GM19455 (cell line): ENCODE measurements around the gene KRT28.

ENCODE experiments used
- ATAC-seq: cut with Tn5 transposase; IDR thresholded peaks from one replicate; pipeline ENCODE4 v1.9.1; 2021; ENCODE audit not compliant: unreplicated experiment

The KRT28 gene, protein sequence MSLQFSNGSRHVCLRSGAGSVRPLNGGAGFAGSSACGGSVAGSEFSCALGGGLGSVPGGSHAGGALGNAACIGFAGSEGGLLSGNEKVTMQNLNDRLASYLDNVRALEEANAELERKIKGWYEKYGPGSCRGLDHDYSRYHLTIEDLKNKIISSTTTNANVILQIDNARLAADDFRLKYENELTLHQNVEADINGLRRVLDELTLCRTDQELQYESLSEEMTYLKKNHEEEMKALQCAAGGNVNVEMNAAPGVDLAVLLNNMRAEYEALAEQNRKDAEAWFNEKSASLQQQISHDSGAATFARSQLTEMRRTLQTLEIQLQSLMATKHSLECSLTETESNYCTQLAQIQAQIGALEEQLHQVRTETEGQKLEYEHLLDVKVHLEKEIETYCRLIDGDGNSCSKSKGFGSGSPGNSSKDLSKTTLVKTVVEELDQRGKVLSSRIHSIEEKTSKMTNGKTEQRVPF

DNA sequence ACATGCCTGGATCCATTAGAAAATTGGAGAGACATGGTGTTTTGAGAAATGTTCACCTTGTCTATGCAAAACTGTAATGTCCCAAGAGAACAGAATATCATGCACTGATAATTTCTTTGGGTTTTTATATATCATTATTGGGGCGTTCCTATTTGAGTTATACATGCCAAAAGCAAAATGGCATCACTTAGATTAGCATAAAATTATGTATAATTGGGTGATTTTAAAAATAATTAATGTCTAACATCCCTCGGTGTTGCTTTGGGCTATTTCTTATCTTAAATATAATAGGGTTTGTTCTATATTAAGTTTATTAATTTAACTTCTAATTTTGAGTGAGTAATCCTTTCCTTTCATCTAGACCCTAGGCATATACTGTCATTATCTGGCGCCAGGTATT is at the start of gene KRT28:
Gene KRT28 (minus strand): TSS at position 101 of the 400 bp plus-strand sequence. CDS start 66 bp downstream, at position 35.
- no peak for ATAC-seq

DNA sequence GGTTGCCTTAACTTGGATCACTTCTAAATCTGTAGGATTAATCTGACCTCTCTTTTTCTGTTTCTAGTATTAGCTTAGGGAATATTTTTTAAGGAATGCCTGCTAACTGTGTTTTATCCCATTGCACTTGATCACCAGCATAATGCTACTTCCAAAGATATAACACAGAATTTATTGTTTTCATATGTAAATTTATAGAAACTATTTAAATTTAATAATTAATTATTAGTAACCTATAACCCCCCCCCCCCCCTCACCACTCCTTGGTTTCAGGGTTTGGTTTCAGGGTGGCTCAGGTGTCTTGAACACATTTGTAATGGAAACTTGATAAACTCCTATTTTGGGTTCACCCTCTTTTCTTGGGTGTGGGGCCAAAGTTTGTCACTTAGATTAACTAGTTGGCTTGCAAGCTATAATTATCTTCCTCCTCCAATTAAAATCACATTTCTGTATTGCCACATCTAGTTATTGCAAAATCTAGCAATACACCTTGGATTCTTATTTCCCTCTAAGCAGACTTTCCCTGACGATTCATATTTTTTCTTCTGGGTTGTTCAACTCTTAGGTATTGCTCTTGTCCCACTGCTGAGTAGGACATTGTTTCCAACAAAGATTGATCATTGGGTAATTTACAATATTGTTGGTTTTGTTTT is 49.0 kb upstream of the KRT28 start:
- no peak for ATAC-seq

DNA sequence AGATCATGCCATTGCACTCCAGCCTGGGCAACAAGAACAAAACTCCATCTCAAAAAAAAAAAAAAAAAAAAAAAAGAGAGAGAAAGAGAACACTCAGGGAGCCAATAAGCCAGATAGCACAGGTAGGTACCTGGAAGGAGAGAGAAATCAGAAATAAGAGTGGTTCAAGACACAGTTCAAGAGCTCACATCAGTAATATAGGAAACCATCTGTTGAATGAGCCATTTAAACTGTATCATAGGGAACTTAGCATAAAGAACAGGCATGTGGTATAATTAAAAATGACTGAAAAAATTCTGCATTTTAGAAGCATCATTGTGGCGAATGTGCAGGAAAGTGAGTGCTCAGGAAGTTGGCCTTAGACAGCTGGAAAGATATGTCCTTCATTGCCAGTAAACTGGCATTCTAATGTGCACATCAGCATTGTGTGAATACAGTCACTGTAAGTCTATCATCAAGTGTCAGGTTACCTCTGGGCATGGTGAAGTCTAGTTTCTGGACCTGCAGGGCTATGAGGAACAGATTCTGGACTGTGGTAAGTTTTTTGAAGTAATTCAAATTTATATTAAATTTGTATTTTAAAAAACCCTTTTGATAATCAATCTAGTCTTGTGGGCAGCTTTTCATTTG is 46.9 kb upstream of the KRT28 start:
- ATAC-seq: no peak

DNA sequence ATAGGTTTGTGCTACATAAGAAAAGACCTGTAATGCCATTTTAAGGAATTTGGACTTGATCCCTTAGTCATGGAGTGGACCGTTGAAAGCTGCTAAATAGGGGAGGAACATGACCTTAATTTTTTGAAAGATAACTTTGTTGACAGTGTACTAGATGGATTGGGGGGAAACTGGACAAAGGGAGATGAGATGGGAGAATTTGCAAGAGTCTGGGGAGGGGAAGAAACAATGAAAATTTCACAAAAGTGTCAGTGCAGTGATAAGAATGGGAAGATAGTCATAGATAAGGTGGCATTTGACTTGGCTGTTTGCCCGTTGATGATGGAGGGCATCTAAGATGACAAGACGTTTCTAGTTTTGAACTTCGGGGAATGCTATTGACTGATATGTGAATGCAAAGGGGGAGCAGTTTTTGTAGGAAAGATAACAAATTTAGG is 44.9 kb upstream of the KRT28 start:
- no peak for ATAC-seq

DNA sequence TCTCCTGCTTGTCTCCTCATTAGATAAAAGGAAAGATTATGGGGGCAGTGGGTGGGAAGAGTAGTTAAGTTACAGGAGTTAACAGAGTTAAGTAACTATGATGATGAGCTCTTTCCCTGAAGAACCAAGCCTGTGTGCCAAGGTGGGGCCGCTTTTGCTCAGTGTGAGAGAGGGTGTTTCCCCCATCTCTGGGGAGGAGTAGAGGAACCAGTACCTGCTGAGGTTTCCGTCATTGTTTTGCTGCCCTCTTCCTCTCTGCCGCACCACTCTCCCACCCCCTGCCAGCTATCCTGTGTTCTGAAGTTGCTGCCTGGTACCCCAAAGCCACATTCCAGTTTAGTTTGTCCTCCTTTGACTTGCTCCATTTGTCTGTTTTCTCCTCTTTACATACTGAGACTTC is 43.5 kb upstream of the KRT28 start:
- no peak for ATAC-seq

DNA sequence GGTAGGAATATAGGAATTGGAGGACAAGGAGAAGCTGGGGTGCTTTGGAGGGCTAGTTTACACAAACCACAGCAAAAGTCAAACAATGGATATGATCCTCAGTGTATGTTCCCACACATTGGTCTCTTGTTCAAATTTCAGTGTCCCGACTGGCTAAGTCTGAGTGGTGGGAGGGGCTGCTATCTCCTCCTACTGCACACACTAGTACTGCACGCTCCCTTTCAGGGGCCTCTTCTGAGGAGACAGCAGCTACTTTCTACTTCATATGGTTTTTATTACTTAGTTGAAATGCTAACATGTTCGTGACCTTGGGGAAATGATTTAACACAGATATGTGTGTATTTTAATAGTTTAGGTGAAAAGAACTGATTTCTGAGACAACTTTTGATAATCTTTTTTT is 41.5 kb upstream of the KRT28 start:
- ATAC-seq: no peak

DNA sequence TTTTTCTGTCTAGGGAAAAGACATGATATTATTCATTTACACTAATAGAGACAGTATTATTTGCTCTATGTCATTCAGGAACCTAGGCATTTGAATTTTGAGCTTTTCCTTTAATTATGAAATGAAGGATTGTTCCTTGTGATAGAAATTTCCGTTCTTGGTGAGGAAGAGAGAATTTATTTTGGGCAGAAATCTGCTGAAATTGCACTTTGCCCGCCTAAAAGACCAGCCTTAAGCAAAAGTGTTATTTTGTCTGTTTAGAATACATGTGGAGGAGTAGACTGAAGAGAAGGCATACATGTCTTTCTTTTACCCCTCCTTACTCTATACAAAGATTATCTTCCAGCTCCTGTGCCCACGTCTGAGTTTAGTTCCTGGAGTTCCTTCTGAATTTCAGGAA is 39.4 kb upstream of the KRT28 start:
- ATAC-seq: no peak

DNA sequence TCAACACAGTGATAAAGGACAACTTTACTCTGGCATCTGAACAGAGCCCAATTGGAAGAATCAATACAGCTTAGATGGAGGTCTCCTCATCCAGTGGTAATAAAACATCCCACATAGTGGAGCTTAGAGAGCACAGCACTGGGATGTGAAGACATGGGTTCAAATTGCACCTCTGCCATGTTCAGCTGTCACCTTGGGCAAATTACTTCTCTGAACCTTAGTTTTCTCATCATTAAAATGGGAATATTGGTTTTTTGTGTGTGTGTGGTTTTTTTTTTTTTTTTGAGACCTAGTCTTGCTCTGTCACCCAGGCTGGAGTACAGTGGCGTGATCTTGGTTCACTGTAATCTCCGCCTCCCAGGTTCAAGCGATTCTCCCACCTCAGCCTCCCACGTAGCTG is 36.3 kb upstream of the KRT28 start:
- ATAC-seq: no peak

DNA sequence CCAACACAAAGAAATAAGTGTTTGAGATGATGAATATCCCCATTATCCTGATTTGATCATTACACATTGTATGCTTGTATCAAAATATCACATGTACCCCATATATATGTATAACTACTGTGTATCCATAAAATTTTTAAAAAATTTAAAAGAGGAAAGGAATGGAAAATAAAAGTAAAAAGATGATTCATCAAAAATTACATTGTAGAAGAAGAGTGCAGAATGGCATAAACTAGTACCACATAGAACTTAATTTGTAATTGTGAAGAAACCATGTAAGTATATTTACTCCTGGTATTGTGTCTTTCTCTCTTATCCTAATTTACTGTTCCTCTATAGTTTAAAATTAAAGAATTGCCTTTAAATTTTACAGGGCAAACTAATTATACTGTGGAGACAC is 34.1 kb upstream of the KRT28 start:
- no peak for ATAC-seq

DNA sequence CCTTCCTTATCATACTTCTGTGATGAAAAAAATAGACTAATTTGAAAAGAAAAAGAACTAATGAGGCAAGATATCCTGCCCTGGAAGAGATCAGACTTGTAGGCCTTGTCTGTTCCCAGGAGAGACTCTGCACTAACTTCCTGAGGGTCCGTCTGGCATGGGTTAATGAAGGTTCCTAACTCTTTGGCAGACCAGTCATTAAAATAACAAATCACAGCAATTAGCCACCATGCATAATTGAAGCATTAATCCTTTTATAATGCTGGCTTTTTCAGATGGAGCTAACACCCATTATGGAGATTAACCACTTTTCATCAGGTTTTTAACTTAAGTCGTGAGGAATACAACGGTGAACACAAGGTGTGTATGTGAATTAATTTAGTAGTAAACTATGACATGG is 33.1 kb upstream of the KRT28 start:
- ATAC-seq: no peak

DNA sequence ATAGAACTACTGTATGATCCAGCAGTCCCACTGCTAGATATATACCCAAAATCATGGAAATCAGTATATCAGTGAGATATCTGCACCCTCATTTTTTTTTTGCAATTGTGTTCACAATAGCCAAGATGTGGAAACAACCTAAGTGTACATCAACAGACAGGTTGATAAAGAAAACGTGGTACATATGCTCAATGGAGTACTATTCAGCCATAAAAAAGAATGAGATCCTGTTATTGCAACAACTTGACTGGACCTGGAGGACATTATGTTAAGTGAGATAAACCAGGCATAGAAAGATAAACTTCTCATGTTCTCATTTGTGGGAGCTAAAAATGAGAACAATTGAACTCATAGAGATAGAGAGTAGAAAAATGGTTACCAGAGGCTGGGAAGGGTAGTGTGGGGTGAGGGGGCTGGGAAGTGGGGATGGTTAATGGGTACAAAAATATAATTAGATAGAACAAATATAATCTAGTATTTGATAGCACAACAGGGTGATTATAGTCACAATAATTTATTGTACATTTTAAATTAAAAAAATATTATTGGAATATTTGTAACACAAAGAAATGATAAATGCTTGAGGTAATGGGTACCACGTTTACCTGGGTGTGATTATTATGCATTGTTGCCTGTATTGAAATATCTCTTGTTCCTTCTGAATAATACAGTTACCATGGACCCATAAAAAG is 30.5 kb upstream of the KRT28 start:
- no peak for ATAC-seq

DNA sequence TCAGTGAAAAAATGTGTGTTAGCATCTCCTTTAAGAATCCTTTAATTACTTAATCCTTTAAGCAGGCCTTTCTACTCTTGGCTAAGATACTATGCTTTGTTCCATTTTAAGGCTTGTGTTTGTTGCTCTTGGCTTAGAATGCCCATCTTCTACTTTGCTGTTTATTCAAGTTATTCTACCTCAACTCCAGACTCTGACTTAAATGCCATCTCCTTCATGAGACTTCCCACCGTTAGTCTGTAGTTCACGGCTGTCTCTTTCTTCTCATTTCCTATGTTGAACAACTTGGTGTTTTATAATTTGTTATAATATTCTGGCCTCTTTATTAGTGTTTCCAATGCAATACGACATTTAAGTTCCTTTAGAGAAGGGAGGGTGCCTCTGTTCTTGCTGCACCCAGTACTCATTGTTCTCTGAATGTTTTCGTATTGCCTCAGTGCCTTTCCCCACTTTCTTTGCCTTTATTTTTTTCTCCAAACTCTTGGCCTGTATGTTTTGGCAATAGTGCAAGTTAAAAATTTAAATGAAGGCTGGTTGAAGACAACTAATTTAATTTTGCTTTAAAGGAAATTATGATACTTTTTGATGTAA is 28.8 kb upstream of the KRT28 start:
- ATAC-seq: no peak

DNA sequence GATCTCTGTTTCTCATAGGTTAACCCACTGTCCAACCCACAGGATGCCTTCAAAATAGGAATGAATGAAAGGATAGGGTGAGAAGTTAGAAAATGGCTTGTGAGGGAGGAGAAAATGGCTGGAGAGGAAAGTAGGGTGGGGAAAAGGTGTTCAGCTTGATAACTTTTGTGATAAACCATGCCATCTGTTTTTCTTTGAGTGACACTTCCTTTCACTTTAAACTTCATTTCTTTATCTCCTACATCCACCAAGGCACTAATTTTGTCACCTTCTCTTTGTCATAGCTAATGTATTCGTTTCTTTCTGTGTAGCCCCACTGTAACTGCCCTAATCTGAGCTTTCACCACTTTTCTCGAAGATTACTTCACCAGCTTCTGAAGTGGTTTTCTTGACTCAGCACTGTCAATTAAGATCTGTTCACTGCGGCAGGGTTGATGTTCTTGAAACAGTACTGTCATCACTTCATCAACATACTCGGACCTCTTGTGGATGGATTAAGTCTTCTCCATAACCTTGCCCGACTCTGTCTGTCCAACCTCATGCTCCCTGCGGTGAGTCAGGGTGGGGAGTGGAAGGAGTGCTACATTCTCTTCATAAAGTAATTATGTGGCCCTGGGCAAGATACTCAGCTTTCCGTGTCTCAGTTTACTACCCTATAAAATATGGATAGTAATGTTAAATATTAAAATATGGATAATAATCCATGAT is 28.1 kb upstream of the KRT28 start:
- ATAC-seq: no peak

DNA sequence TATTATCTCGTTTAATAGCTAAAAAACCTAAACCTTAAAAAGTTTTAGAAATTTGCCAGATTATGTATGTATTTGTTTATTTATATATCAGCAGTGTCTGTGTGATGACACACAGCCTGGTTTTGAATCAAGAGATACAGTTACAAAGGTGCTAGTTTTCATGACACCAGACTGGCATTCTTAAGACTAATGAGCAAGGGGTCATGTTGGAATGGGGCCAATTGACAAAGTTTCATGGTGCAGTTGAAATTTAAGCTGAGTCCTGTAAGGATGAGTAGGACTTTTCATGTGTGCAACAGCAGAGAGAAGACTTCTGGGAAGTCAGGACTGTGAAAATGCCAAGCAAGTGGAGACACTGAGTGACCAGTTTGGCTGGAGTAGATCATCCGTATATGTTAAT is 25.8 kb upstream of the KRT28 start:
- no peak for ATAC-seq

DNA sequence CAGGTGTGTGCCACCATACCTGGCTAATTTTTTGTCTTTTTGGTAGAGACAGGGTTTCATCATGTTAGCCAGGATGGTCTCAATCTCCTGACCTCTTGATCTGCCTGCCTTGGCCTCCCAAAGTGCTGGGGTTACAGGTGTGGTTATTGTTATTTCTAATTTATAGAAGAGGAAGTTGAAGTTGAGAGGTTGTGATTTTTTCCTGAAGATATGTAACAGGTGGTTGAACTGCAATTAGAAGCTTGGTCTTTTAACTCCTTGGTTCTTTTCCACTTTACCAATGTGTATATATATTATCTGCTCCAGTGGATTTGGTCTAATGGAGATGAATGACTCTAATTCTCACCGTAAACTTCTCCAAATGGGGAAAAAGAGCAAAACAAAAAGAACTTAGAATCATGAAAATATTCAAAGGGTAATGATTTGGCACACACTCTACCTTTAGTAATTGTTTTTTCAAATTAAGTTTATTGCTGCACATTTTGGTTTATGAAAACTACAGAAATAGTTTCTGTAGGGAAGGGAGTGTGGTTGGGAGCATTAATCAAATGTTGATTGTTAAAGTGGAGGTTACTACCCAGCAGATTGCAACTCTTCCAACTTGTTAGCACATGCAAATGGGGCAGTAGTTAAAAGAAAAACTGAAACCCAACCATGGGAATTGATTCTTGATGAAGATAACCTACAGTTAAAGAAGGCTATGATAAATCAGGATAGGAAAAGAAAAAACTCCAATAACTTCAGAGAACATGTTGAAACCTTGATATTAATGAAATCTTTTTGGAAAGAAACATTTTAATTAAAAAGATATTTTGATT is 24.5 kb upstream of the KRT28 start:
- ATAC-seq: no peak

DNA sequence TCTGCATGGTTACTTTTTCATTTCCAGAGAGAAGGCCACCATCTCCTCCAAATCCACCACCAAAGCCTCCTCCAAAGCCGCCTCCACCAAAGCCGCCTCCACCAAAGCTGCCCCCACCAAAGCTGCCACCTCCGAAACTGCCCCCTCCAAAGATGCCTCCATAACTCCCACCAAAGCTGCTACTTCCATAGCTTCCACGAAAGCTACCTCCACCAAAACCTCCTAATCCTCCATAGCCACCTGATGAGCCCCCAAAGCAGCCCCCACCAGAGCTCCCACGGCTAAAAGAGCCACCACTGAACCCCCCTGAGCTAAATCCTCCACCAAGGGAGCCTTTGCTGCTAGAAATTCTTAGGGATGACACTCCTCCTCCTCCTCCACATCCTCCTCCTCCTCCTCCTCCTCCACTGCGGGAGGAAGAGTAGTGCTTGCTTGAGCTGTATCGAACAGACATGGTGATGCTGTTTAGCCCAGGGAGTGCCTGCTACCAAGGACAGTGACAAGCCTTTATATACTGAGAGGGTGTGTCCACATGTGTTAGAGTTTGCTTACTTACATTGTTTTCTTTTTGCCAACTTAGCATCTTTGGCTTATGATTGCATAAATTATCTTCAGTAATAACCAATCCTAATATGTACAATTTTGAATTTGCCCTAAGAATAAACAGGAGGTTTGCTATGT is 22.5 kb upstream of the KRT28 start, which contains the start of gene KRT10:
Gene KRT10 (minus strand): TSS at position 483 of the 681 bp plus-strand sequence. CDS start 29 bp downstream, at position 454.
- no peak for ATAC-seq

DNA sequence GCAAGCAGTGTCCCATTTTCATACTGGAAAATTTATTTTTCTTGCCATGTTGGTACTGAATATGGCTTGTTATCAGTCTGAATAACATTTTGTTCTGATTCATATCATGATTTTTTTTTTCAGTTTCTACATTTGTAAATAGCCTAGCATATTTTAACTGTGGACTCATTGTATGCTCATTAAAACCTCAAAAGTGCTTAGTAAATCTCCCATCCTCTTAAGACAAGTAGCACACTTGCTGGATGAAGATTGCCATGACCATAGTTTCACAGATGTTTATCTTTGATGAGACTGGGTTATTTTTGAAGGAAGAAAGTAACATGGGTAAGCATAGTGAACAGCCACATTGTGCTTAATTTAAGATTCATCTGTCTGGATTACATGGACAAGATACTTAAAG is 21.8 kb upstream of the KRT28 start:
- no peak for ATAC-seq

DNA sequence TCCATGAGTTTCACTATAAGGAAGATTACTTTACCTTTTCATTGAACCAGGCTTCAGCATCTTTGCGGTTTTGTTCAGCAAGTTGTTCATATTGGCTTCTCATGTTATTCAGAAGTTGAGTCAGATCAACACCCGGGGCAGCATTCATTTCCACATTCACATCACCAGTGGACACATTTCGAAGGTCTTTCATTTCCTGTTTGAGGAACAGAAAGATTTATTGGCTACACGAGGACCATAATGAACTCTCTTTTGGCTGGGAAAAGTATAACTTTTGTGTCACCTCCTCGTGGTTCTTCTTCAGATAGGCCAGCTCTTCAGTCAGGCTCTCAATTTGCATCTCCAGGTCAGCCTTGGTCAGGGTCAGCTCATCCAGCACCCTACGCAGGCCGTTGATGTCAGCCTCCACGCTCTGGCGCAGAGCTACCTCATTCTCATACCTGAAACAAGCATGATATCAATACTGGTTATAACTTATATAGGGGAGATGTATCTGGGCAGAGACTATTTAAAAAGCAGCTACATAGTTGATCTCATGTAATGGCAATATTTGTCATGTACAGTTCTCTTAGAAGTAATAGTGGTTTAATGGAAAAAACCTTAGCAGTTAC is 20.6 kb upstream of the KRT28 start:
- no peak for ATAC-seq
